ENCODE measurements around the gene CCDC57.

Gene CCDC57

DNA sequence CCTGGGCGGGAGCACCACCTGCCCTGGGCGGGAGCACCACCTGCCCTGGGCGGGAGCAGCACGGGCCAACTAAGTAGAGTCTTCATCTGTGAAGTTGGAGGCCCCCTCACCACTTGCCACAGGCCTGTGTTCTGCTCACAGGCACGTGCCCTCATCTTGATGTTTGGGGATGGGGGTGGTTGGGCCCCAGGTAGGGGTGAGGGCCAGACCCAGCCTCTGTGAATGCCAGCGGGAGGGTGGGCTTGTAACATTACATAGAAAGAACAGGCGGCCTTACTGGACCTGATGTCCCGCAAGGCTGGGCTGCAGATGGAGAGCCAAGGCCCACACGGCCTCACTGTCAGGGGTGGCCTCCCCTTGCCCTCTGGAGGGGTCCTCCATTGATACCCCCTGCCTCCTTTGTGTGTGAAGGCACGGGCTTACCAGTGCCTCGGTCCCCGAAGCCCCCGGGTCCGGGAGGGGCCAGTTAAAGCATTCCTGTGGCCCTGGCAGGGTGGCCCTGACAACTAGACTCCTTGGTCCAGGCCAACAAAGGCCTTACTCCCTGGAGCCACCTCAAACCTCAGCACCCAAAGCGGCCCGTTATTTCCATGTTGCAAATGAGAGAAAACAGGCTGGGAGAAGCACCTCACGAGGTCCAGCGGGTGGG lies 15.1 kb upstream of the CCDC57 start:
- H3K4me3 ChIP-seq (ENCODE audit: low read length): no peak overlapping the region
- TF ChIP-seq, protein P1, sequence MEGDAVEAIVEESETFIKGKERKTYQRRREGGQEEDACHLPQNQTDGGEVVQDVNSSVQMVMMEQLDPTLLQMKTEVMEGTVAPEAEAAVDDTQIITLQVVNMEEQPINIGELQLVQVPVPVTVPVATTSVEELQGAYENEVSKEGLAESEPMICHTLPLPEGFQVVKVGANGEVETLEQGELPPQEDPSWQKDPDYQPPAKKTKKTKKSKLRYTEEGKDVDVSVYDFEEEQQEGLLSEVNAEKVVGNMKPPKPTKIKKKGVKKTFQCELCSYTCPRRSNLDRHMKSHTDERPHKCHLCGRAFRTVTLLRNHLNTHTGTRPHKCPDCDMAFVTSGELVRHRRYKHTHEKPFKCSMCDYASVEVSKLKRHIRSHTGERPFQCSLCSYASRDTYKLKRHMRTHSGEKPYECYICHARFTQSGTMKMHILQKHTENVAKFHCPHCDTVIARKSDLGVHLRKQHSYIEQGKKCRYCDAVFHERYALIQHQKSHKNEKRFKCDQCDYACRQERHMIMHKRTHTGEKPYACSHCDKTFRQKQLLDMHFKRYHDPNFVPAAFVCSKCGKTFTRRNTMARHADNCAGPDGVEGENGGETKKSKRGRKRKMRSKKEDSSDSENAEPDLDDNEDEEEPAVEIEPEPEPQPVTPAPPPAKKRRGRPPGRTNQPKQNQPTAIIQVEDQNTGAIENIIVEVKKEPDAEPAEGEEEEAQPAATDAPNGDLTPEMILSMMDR (conservative IDR thresholded peaks at IDR 0.05; ENCODE audit: low read length): no peak
- DNase-seq (ENCODE audit: low read depth): no peak

DNA sequence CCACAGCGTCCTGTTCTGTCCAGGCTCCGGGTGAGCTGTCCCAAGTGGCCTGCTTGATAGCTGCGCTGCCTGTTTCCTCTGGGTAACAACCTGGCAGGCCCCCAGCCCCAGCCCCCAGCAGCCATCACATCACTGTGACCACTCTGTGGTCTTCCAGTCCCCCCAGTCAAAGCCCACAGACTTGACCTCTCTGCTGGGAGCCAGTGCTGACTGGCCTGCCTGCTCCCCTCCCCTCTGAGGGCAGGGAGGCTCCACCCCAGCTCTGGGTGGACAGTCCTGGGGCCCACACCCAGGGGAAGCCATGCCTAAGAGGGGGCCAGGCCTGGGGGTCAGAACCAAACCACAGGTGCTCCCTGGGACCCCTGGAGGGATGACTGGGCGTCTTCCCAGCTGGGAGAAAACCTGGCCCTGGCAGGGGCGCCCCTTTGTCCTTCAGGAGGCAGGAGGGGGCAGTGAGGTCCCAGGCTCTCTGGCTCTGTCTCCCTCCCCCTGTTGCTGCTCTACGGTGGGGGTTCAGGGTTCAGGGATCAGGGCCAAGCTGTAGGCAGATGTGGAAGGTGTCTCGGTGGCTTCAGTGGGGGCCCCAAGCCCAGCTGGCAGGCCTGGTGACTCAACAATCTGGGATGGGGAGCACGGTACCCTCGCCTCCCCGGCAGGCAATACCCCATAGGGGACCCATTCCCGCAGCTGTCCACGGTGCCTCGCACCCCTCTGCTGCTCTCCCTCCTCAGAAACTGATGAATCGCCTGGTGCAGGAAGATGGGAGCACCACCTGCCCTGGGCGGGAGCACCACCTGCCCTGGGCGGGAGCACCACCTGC lies 14.4 kb upstream of the CCDC57 start:
- no peak overlapping the region for H3K4me3 ChIP-seq (ENCODE audit: low read length)
- DNase-seq (ENCODE audit: low read depth): no peak
- TF ChIP-seq, protein P1 (conservative IDR thresholded peaks at IDR 0.05; ENCODE audit: low read length): no peak

DNA sequence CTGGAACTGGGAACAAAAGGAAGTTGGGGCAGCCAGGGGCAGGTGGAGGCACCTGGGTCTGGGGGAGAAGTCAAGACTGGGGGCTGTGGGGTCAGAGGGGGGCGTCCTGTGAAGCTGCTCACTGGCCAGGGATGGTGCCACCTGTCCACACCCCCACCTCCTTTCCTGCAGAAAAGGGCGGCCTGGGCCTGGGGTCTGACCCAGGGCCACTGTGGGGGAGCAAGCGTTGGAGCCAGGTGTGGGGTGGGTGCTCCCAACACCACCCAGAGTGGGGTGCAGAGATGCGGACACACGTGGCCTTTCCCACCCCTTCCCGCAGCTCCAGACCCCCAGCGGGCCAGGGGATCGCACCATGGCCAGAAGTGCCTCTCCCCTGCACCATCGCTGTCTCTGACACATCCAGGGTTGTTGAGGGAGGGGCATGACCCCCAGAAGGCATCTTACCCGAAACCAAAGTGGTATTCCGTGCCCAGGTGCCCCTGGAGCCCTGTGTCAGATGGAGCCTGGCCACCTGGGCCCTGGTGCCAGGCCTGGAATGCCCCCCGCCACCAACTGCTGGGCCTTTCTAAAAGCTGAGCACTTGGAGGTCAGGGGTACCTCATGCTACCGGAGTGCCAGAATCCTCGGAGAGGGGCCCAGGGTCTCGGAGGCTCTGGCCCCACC lies 13.6 kb upstream of the CCDC57 start:
- no peak for DNase-seq (ENCODE audit: low read depth)
- TF ChIP-seq, protein P1 (conservative IDR thresholded peaks at IDR 0.05; ENCODE audit: low read length): no peak
- no peak overlapping the region for H3K4me3 ChIP-seq (ENCODE audit: low read length)

DNA sequence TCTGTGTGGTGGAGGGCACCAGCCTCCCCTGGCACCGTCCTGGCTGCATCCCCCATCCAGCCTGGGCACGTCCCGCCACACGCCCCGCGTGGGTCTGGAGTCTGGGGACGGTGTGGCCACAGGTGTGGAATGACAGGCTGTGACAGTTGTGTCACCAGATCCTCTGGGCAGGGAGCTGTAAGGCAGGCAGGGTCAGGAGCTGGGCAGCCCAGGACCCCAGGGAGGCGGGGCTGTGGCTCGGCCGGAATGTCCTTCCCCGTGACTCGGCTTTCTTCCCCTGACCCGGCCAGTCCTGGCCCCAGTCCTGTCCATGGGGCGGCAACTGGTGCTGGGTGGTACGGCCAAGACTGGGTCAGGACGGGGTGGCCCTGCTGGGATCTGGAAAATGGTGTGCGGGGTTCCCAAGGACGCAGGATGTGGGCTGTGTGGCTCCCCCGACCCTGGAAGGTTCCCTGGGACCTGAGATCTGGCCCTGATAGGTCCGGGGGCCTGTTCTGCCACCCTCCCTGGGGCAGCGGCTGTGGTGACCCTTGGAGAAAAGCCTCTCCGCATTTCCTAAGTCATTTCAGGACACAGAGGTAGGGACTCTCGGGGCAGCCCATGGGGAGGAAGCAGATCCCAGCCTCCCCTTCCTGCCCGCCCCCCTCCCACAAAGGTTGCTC lies 12.9 kb upstream of the CCDC57 start:
- TF ChIP-seq, protein P1 (conservative IDR thresholded peaks at IDR 0.05; ENCODE audit: low read length): no peak
- H3K4me3 ChIP-seq (ENCODE audit: low read length): no peak overlapping the region
- no peak for DNase-seq (ENCODE audit: low read depth)

DNA sequence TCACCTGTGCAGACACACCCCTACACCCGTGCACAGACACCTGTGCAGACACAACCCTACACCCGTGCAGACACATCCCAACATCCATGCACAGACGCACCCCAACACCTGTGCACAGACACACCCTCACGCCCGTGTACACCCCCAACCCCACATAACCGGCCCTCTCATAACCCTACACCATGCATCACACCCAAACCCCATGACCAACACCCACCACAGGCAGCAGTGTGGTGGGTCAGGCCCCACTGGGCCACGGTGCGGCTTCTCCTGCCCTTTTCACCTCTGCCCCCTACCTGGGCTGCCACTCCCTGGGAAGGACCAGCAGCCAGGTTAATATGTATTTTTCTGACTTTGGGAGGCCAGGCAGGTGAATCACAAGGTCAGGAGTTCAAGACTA lies 12.0 kb upstream of the CCDC57 start:
- no peak overlapping the region for H3K4me3 ChIP-seq (ENCODE audit: low read length)
- no peak for DNase-seq (ENCODE audit: low read depth)
- TF ChIP-seq, protein P1 (conservative IDR thresholded peaks at IDR 0.05; ENCODE audit: low read length): no peak

DNA sequence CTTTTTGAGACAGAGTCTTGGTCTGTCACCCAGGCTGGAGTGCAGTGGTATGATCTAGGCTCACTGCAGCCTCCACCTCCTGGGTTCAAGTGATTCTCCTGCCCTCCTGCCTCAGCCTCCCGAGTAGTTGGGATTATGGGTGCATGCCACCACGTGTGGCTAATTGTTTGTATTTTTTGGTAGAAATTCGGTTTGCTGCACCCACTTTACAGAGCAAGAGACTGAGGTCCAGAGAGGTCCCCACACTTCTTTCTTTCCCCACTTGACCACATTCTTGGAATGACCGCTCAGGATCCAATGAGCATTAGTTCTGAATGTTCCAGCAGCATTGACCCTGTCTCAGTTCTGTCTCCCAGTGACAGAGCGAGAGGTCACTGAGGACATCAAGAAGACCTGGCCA lies 10.9 kb upstream of the CCDC57 start:
- no peak overlapping the region for H3K4me3 ChIP-seq (ENCODE audit: low read length)
- no peak for DNase-seq (ENCODE audit: low read depth)

More for the DNA sequence above, 10.9 kb upstream of the CCDC57 start:
- TF ChIP-seq, protein P1 (conservative IDR thresholded peaks at IDR 0.05; ENCODE audit: low read length): no peak
